Stimulated activated naive B cell treated with anti-CD40 and anti-IgM and Interleukin-4, amounts not matched to agents 10 μg/mL and 1 μg/mL and 100 μg/mL, for 72 hours (primary cell): Measurements from ENCODE around the gene NSG2.
A peak's percentile ranks its signal among the peaks of the same experiment; 100 is the strongest.
"Not testable (repeated sequence)": the region's sequence is repeated elsewhere in the genome, so short reads cannot be mapped to it uniquely, and the experiment has no call there.

Source experiments
- ATAC-seq, 2 donors: fragments of 150-1000 bp; cut with Tn5 transposase; replicated peaks; 2 replicates each; pipeline ENCODE4 v1.10.0; 2021; ENCODE audit warnings: moderate library complexity in 1 of 2
- DNase-seq: peaks from one replicate; pipeline ENCODE4 v3.0.0; 2021
- H3K27ac Mint-ChIP-seq: one replicate; pipeline ENCODE4 v1.8.0; 2022; ENCODE audit warnings: mild to moderate bottlenecking, mixed read lengths
- H3K27me3 Mint-ChIP-seq, 2 donors: one replicate each; pipeline ENCODE4 v1.8.0; 2022; ENCODE audit warnings: mixed read lengths in 2 of 2
- H3K36me3 Mint-ChIP-seq, 2 donors: one replicate each; pipeline ENCODE4 v1.8.0; 2022; ENCODE audit warnings: mixed read lengths in 2 of 2, mild to moderate bottlenecking in 1 of 2
- H3K4me1 Mint-ChIP-seq, 2 donors: one replicate each; pipeline ENCODE4 v1.8.0; 2022; ENCODE audit warnings: mixed read lengths in 2 of 2, mild to moderate bottlenecking in 1 of 2
- H3K4me3 Mint-ChIP-seq, 2 donors: one replicate each; pipeline ENCODE4 v1.8.0; 2022; ENCODE audit warnings: mild to moderate bottlenecking in 2 of 2, mixed read lengths in 2 of 2, moderate library complexity in 1 of 2
- H3K9me3 Mint-ChIP-seq, 2 donors: one replicate each; pipeline ENCODE4 v1.8.0; 2022; ENCODE audit warnings: mixed read lengths in 2 of 2, mild to moderate bottlenecking in 1 of 2

NSG2 gene

DNA sequence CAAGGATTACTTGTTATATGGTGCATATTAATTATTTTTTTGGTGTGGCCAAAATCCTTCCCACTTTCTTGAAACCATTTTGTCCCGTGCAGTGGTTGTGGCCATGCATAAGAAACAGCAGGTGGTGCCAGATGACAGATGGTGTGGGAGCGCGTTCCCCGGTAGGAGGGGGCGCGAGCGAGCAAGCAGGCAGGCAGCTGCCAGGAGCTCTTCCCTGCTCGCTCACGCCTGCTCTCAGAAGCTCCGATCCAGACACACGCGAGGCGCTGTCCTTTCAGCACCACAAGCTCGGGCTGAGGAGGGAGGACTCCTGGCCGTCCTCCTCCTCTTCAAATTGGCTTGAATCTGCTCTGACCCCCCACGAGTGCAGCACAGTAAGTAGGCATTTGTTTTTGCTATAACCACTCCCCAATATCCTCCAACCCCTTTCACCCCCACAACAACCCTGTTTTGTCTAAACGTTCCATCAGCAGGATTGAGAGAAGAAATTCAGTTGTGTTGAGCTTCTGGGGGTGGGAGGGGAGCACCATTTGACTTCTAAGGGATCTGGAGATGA, at the start of gene NSG2:
Gene NSG2, plus strand, starts transcription at position 237 of the 556 bp plus-strand sequence. CDS start 1,050 bp downstream, outside the sequence.
- DNase-seq (peak; percentile 6), ATAC-seq (peak; percentile 79 to 88)
- Mint-ChIP-seq H3K27me3 (peaks cover 34 to 36% of the 10 kb centered on the region in 2 donors), H3K36me3 (no peaks in the 10 kb centered on the region), H3K4me1 (no peaks in the 10 kb centered on the region), H3K27ac (no peak within 1 kb of the TSS), H3K4me3 (no peak within 1 kb of the TSS), H3K9me3 (no peaks in the 10 kb centered on the region)

GRCh38 chr5:173997331-173997730, 48.2 kb upstream of the NSG2 start:
- Mint-ChIP-seq H3K4me3 (no peak overlapping the region), H3K27ac (no peak overlapping the region), H3K4me1 (no peaks in the 10 kb centered on the region), H3K36me3 (no peaks in the 10 kb centered on the region), H3K27me3 (peaks cover 29 to 37% of the 10 kb centered on the region in 2 donors), H3K9me3 (no peaks in the 10 kb centered on the region)
- no peak for ATAC-seq
- no peak for DNase-seq

GRCh38 chr5:173998531-173998930, 47.0 kb upstream of the NSG2 start:
- DNase-seq: no peak
- Mint-ChIP-seq H3K9me3 (no peaks in the 10 kb centered on the region), H3K4me3 (no peak overlapping the region), H3K4me1 (no peaks in the 10 kb centered on the region), H3K27ac (no peak overlapping the region), H3K27me3 (peaks cover 35 to 42% of the 10 kb centered on the region in 2 donors), H3K36me3 (no peaks in the 10 kb centered on the region)
- no peak for ATAC-seq

GRCh38 chr5:174000076-174000475, 45.4 kb upstream of the NSG2 start:
- H3K27me3 Mint-ChIP-seq: peaks cover 30 to 39% of the 10 kb centered on the region in 2 donors
- H3K36me3 Mint-ChIP-seq: no peaks in the 10 kb centered on the region
- no peaks in the 10 kb centered on the region for H3K9me3 Mint-ChIP-seq
- no peak overlapping the region for H3K4me3 Mint-ChIP-seq
- H3K27ac Mint-ChIP-seq: no peak overlapping the region
- H3K4me1 Mint-ChIP-seq: no peaks in the 10 kb centered on the region
- DNase-seq (no peak), ATAC-seq (no peak)

DNA sequence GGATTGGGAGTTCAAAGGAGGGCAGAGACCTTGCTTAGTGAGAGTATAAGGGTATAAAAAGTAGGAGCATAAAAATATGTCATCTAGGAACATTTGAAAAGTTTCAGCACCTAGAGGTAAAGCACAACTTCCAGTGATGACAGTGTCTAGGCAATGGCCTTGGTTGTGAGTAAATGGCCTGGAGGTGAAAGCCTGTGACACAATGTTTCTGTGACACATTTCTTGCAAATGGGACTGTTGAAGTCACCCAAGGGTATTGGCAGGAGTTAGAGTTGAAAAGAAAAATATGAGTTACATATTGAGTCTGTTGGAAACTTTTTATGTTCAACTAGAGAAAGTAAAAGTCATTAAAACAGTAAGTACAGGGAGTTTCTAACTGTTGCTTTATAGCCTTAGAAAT, 41.7 kb upstream of the NSG2 start:
- Mint-ChIP-seq H3K36me3 (no peaks in the 10 kb centered on the region), H3K9me3 (no peaks in the 10 kb centered on the region), H3K4me1 (no peaks in the 10 kb centered on the region), H3K27me3 (peaks cover 19 to 26% of the 10 kb centered on the region in 2 donors), H3K4me3 (no peak overlapping the region), H3K27ac (no peak overlapping the region)
- DNase-seq (no peak), ATAC-seq (no peak)

- peaks cover 9 to 18% of the 10 kb centered on the region in 2 donors for H3K27me3 Mint-ChIP-seq
- no peaks in the 10 kb centered on the region for H3K9me3 Mint-ChIP-seq
- no peak overlapping the region for H3K4me3 Mint-ChIP-seq
- H3K27ac Mint-ChIP-seq: no peak overlapping the region
- DNase-seq: no peak
- no peaks in the 10 kb centered on the region for H3K36me3 Mint-ChIP-seq
- no peak for ATAC-seq
- H3K4me1 Mint-ChIP-seq: no peaks in the 10 kb centered on the region
These were observed 36.6 kb upstream of the NSG2 start for GRCh38 chr5:174008922-174009321.

- no peak for DNase-seq
- Mint-ChIP-seq H3K36me3 (no peaks in the 10 kb centered on the region), H3K4me3 (no peak overlapping the region), H3K27me3 (peaks cover 9 to 18% of the 10 kb centered on the region in 2 donors), H3K4me1 (no peaks in the 10 kb centered on the region), H3K27ac (no peak overlapping the region), H3K9me3 (no peaks in the 10 kb centered on the region)
- ATAC-seq: no peak
These were observed 35.1 kb upstream of the NSG2 start for GRCh38 chr5:174010365-174010764.

GRCh38 chr5:174011441-174011840, 34.1 kb upstream of the NSG2 start:
- no peak overlapping the region for H3K27ac Mint-ChIP-seq
- H3K4me1 Mint-ChIP-seq: no peaks in the 10 kb centered on the region

DNA sequence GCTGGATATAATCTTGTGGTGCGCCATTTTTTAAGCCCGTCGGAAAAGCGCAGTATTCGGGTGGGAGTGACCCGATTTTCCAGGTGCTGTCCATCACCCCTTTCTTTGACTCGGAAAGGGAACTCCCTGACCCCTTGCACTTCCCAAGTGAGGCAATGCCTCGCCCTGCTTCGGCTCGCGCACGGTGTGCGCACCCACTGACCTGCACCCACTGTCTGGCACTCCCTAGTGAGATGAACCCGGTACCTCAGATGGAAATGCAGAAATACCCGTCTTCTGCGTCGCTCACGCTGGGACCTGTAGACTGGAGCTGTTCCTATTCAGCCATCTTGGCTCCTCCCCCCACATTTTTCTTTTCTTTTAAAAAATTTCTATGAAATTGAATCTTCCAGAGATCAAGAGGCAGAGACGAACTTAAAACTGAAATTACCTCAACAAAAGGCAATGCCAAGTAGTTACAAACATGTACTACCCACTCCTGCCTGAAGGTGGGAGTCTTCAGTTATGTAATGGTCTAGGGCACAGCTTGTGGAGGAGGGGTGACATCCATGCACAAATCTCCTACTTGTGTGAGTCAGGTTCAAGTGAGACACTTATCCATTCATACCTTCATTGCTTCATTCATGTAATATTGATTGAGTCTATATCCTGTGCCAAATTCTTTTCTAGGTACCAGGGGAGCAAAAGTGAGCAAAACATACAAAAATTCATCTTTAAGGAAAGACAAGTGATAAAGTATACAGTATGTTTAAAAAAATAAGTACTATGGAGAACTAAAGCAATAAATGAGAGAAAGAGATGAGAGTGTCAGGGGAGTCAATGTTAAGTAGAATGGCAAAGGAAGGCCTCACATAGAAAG, 25.2 kb upstream of the NSG2 start:
- not testable (repeated sequence) for DNase-seq, H3K27ac Mint-ChIP-seq, H3K36me3 Mint-ChIP-seq

More at GRCh38 chr5:174011441-174011840, 34.1 kb upstream of the NSG2 start:
- H3K9me3 Mint-ChIP-seq: no peaks in the 10 kb centered on the region
- DNase-seq: no peak
- ATAC-seq: no peak
- no peak overlapping the region for H3K4me3 Mint-ChIP-seq
- H3K36me3 Mint-ChIP-seq: no peaks in the 10 kb centered on the region
- H3K27me3 Mint-ChIP-seq: peaks cover 3 to 12% of the 10 kb centered on the region in 2 donors

DNA sequence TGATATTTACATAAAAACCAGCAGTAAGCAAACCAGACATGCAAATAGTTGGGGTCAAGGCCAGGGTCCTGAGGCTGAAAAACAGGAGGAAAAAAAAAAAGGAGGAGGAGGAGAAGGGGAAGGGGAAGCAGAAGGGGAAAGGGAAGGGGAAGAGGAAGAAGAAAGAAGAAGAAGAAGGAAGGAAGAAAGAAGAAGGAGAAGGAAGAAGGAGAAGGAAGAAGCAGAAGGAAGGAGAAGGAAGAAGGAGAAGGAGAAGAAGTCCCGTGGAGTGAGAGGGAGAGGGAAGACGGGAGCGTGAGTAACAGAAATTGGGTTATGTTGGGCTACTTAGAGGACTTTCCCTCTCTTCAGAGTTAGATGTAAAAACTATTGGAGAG, 24.6 kb upstream of the NSG2 start:
- ATAC-seq (no peak), DNase-seq (no peak)
- H3K4me1 Mint-ChIP-seq: no peaks in the 10 kb centered on the region
- peaks cover 27 to 35% of the 10 kb centered on the region in 2 donors for H3K27me3 Mint-ChIP-seq
- no peaks in the 10 kb centered on the region for H3K36me3 Mint-ChIP-seq
- no peak overlapping the region for H3K27ac Mint-ChIP-seq
- H3K9me3 Mint-ChIP-seq: peaks cover 0 to 3% of the 10 kb centered on the region in 2 donors
- H3K4me3 Mint-ChIP-seq: no peak overlapping the region

More for the DNA sequence above, 25.2 kb upstream of the NSG2 start:
- H3K9me3 Mint-ChIP-seq, ATAC-seq, H3K4me3 Mint-ChIP-seq, H3K4me1 Mint-ChIP-seq: not testable (repeated sequence)
- peaks cover 27 to 35% of the 10 kb centered on the region in 2 donors for H3K27me3 Mint-ChIP-seq

GRCh38 chr5:174022384-174023095, 23.0 kb upstream of the NSG2 start:
- H3K27me3 Mint-ChIP-seq: peaks cover 31 to 40% of the 10 kb centered on the region in 2 donors
- ATAC-seq (no peak), DNase-seq (no peak)
- peaks cover 0 to 1% of the 10 kb centered on the region in 2 donors for H3K9me3 Mint-ChIP-seq
- H3K27ac Mint-ChIP-seq: no peak overlapping the region
- no peaks in the 10 kb centered on the region for H3K4me1 Mint-ChIP-seq
- no peaks in the 10 kb centered on the region for H3K36me3 Mint-ChIP-seq
- no peak overlapping the region for H3K4me3 Mint-ChIP-seq

DNA sequence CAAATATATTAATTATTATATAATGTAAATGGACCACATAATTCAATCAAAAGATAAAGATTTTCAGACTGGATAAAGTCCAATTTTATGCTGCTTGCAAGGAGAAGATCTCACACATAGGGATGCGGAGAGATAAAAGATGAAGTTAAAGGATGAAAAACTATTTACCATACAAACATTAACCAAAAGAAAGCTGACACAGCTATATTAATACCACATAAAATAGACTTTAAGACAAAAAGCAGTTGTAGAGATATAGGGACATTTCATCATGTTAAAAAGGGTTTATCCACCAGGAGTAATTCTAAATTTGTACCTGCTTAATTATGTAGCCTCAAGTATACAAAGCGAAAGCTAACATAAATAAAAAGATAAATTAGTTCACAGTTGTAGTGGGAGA, 15.2 kb upstream of the NSG2 start:
- Mint-ChIP-seq H3K27me3 (peaks cover 8 to 23% of the 10 kb centered on the region in 2 donors), H3K4me1 (no peaks in the 10 kb centered on the region), H3K4me3 (no peak overlapping the region), H3K9me3 (peaks cover 19 to 24% of the 10 kb centered on the region in 2 donors), H3K36me3 (no peaks in the 10 kb centered on the region), H3K27ac (no peak overlapping the region)
- DNase-seq (no peak), ATAC-seq (no peak)

- Mint-ChIP-seq H3K27me3 (peaks cover 42 to 45% of the 10 kb centered on the region in 2 donors), H3K27ac (no peak overlapping the region), H3K4me1 (no peaks in the 10 kb centered on the region), H3K36me3 (no peaks in the 10 kb centered on the region), H3K4me3 (no peak overlapping the region), H3K9me3 (no peaks in the 10 kb centered on the region)
- DNase-seq (no peak), ATAC-seq (no peak)
These were observed 846 bp upstream of the NSG2 start for GRCh38 chr5:174044466-174045254.

DNA sequence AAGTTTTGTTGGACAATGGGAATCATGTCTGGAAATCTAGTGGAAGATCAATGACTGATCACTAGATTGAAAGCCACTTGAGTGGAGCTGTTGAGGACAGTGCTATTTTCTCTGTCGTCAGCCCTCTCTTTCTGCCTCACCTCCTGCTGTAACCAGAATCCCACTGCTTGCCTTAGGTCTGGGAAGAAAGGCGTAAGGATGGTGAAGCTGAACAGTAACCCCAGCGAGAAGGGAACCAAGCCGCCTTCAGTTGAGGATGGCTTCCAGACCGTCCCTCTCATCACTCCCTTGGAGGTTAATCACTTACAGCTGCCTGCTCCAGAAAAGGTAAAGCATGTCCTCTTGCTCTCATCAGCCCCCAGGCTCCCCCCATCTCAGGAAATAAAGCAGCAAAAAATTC, 1.1 kb downstream of the NSG2 start:
- no peaks in the 10 kb centered on the region for H3K4me1 Mint-ChIP-seq
- peaks cover 33 to 34% of the 10 kb centered on the region in 2 donors for H3K27me3 Mint-ChIP-seq
- no peak overlapping the region for H3K4me3 Mint-ChIP-seq

More for the DNA sequence above, 1.1 kb downstream of the NSG2 start:
- ATAC-seq: no peak
- no peak for DNase-seq
- Mint-ChIP-seq H3K9me3 (no peaks in the 10 kb centered on the region), H3K36me3 (no peaks in the 10 kb centered on the region), H3K27ac (no peak overlapping the region)
